T47D (cell line): Measurements from ENCODE around the gene FYN.
A peak's percentile ranks its signal among the peaks of the same experiment; 100 is the strongest.

Experiments
- DNase-seq, 2 experiments: peaks; one replicate each; pipeline versions ENCODE4 v3.0.0 to v3.0.0-alpha.2; 2011 to 2012; ENCODE audit warnings: low read depth in 1 of 2, low spot score in 1 of 2
- JUND ChIP-seq: IDR thresholded peaks from 2 replicates; pipeline ENCODE4 v1.6.1; 2012; ENCODE audit warnings: low read depth
- in situ Hi-C: cut with HindIII; loops from 2 replicates; pipeline ENCODE4 v1.10.0; 2016; ENCODE audit warnings: low sequenced_read_pairs, low pct_unique_long_range_greater_than_20kb

The FYN gene

DNA sequence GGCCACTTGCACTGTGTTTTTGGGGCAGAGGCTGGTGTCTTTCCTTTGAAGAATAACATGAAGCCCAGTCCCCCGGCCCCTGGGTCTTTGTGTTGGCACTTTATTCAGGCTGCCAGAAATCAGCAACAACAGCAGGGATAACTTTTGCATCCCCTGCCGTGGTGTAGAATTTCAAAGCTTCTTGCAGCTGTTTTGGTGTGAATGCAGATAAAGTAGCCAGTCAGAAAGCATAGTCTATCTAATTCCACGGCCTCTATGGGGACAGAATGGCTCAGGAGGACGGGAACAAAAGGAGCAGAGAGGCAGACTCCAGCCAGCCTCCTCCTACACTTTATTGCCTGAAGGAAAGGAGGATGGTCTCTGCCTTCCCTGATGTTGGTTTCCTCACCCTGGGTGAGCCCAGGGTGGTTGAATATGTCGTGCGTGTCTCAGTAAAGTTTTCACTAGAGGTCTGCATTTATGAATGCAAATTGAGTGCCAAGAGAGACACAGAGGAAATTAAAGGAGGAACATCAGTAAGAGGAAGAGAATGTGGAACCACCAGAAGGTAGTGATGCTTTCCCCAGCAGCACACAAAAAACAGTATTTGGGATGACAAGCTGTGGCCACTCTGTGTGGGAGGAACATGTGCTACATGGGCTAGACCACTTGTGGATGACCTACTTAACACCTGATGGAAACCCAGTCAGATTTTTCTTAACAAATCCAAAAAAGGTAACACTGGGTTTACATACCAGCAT, 141.6 kb downstream of the FYN start:
- DNase-seq, result no peak

GRCh38 chr6:111730864-111731263, 142.4 kb downstream of the FYN start:
- no peak for DNase-seq
- no peak for TF ChIP-seq JUND
- in situ Hi-C loops, result no loop called here

More for the DNA sequence above, 141.6 kb downstream of the FYN start:
- no peak for TF ChIP-seq JUND
- in situ Hi-C loops, result no loop called here

GRCh38 chr6:111727802-111728201, 145.4 kb downstream of the FYN start:
- TF ChIP-seq JUND, result no peak
- peak in 1 of 2 experiments; percentile 45 for DNase-seq
- in situ Hi-C loops, result no loop called here

DNA sequence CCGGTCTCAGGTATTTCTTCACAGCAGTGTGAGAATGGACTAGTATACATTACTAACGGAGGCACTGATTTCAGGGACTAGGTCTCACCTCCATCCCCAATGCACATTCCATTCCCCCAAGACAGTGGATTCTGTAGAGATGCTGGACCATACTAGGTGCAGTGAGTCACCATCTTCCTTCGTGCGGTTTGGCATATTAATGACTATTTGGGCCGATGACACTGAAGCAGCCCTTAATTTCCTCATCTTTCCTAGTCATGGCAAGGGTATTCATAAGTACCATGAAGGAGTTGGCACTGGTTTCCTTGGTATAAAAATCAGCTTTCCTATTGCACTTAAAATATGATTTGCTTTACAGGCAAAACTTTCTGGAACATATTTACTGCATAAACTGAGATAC, 146.2 kb downstream of the FYN start:
- in situ Hi-C loops, result no loop called here

DNA sequence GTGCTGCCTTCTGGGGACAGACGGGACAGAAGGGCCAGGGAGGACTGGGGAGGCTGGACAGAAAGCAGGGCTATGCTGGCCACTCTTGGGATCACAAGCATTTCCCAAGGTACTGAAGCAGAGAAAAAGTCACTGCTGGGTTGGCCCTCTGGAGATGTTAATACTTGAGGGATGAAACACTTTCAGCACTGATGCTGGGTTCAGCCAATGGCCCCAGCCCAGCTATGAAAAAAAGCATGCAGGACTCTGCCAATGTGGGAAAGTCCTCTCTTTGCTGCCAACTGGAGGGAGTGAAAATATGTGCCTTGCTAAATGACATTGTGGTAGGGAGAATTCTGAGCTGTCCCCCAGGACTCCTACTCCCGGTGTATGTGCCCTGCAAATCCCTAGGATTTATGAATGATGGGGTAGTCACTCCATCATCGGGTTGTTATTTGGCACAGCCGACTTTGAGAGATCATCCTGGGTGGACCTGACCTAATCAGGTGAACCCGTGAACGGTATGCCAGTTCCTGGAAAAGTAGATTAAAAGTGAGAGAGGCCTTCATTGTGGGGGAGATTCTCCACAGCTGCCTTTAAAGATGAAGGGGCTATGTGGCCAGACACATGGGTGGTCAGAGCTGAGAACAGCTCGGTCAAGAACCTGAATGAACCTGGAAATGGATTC, 147.7 kb downstream of the FYN start:
- in situ Hi-C loops, result no loop called here
- DNase-seq, result no peak
- no peak for TF ChIP-seq JUND

More for the DNA sequence above, 146.2 kb downstream of the FYN start:
- DNase-seq, result no peak
- TF ChIP-seq JUND, result no peak

GRCh38 chr6:111724505-111724904, 148.7 kb downstream of the FYN start:
- TF ChIP-seq JUND, result no peak
- no peak for DNase-seq
- in situ Hi-C loops, result no loop called here

DNA sequence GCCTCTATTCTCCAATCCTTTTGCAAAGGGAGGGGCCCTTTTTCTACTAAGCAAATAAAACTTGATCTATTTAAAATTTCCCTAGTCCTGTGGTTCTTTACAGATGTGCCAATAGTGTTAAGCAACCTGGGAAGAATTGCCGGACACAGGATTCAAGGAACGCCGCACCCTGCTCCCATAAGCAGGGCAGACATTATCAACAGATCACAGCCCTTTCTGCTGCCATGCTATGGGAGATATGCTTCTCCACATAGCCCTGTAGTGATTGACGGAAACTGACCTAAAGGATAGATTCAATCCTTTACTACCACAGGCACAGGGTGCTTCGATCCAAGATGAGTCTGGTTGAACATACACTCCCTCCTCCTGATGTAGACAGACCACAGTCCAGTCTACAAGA, 149.2 kb downstream of the FYN start:
- TF ChIP-seq JUND, result no peak
- DNase-seq, result no peak
- in situ Hi-C loops, result no loop called here

GRCh38 chr6:111723412-111723970, 149.8 kb downstream of the FYN start:
- no peak for TF ChIP-seq JUND
- no peak for DNase-seq
- in situ Hi-C loops, result no loop called here

GRCh38 chr6:111722179-111722731, 151.0 kb downstream of the FYN start:
- no peak for DNase-seq
- TF ChIP-seq JUND, result no peak
- in situ Hi-C loops, result no loop called here

GRCh38 chr6:111721753-111722154, 151.5 kb downstream of the FYN start:
- in situ Hi-C loops, result no loop called here
- DNase-seq, result no peak
- TF ChIP-seq JUND, result no peak

- in situ Hi-C loops, result no loop called here
- TF ChIP-seq JUND, result no peak
- DNase-seq, result no peak
These were observed 152.2 kb downstream of the FYN start for GRCh38 chr6:111720931-111721496.

- no peak for DNase-seq
- in situ Hi-C loops, result no loop called here
- TF ChIP-seq JUND, result no peak
These were observed 154.3 kb downstream of the FYN start for GRCh38 chr6:111718990-111719389.

GRCh38 chr6:111718326-111718725, 154.9 kb downstream of the FYN start:
- TF ChIP-seq JUND, result no peak
- in situ Hi-C loops, result no loop called here
- no peak for DNase-seq
